ENCODE measurements around the gene KLRD1. TPM values are rescaled to one million over a fixed set of nuclear protein-coding genes. Genes with fewer than 3 reads are reported as not detected.

The KLRD1 gene
- total RNA-seq, 6 donors from 2014 or later: 4.7 to 10.9 (median 6.6) TPM

GRCh38 chr12:10276774-10277173 lies 30.9 kb upstream of the KLRD1 start:
- no peak for ATAC-seq (ENCODE audit: low FRiP score in 2 of 2)
- Histone ChIP-seq H3K27me3 (no peaks in the 10 kb centered on the region), H3K27ac (no peak overlapping the region), H3K4me1 (no peaks in the 10 kb centered on the region), H3K4me3 (no peak overlapping the region), H3K9me3 (no peaks in the 10 kb centered on the region), H3K36me3 (no peaks in the 10 kb centered on the region)
- WGBS, 2 donors: 75 to 82% methylated on average over 1 of the region's 1 CpG
- DNase-seq: no peak
- TF ChIP-seq CTCF (IDR thresholded peaks at IDR 0.05) (no peak), EP300 (IDR thresholded peaks at IDR 0.05) (no peak), POLR2A (IDR thresholded peaks at IDR 0.05) (no peak), POLR2AphosphoS5 (IDR thresholded peaks at IDR 0.05) (no peak)

- no peak overlapping the region for H3K4me3 ChIP-seq
- ATAC-seq (ENCODE audit: low FRiP score in 2 of 2): no peak
- DNase-seq: no peak
- no peaks in the 10 kb centered on the region for H3K36me3 ChIP-seq
- 93 to 100% methylated on average over 2 of the region's 2 CpGs for WGBS, 2 donors
- no peaks in the 10 kb centered on the region for H3K9me3 ChIP-seq
- no peaks in the 10 kb centered on the region for H3K4me1 ChIP-seq
- H3K27ac ChIP-seq: no peak overlapping the region
- no peaks in the 10 kb centered on the region for H3K27me3 ChIP-seq
- TF ChIP-seq POLR2AphosphoS5 (IDR thresholded peaks at IDR 0.05) (no peak), EP300 (IDR thresholded peaks at IDR 0.05) (no peak)
These were observed 29.6 kb upstream of the KLRD1 start for GRCh38 chr12:10278104-10278503.

- Histone ChIP-seq H3K27me3 (no peaks in the 10 kb centered on the region), H3K9me3 (no peaks in the 10 kb centered on the region), H3K27ac (no peak overlapping the region), H3K4me1 (no peaks in the 10 kb centered on the region), H3K4me3 (no peak overlapping the region), H3K36me3 (no peaks in the 10 kb centered on the region)
- TF ChIP-seq EP300 (IDR thresholded peaks at IDR 0.05) (peak in 1 of 4 donors; percentile 30), POLR2AphosphoS5 (IDR thresholded peaks at IDR 0.05) (no peak), CTCF (IDR thresholded peaks at IDR 0.05) (no peak), POLR2A (IDR thresholded peaks at IDR 0.05) (no peak)
- DNase-seq (no peak), ATAC-seq (ENCODE audit: low FRiP score in 2 of 2) (no peak)
- 87 to 91% methylated on average over 3 of the region's 3 CpGs for WGBS, 2 donors
These were observed 27.7 kb upstream of the KLRD1 start for GRCh38 chr12:10279937-10280336.

- Histone ChIP-seq H3K36me3 (no peaks in the 10 kb centered on the region), H3K4me3 (no peak overlapping the region), H3K27me3 (no peaks in the 10 kb centered on the region), H3K4me1 (no peaks in the 10 kb centered on the region), H3K27ac (no peak overlapping the region), H3K9me3 (no peaks in the 10 kb centered on the region)
- DNase-seq (no peak), ATAC-seq (ENCODE audit: low FRiP score in 2 of 2) (no peak)
- TF ChIP-seq POLR2A (IDR thresholded peaks at IDR 0.05) (no peak), EP300 (IDR thresholded peaks at IDR 0.05) (no peak), CTCF (IDR thresholded peaks at IDR 0.05) (no peak), POLR2AphosphoS5 (IDR thresholded peaks at IDR 0.05) (no peak)
- WGBS, 2 donors: 30 to 33% methylated on average over 4 of the region's 4 CpGs
These were observed 24.6 kb upstream of the KLRD1 start for GRCh38 chr12:10283027-10283426.

GRCh38 chr12:10285919-10286318 lies 21.8 kb upstream of the KLRD1 start:
- no peaks in the 10 kb centered on the region for H3K9me3 ChIP-seq
- H3K27ac ChIP-seq: no peak overlapping the region
- H3K27me3 ChIP-seq: no peaks in the 10 kb centered on the region
- ATAC-seq (ENCODE audit: low FRiP score in 2 of 2) (no peak), DNase-seq (no peak)
- H3K36me3 ChIP-seq: no peaks in the 10 kb centered on the region
- H3K4me1 ChIP-seq: no peaks in the 10 kb centered on the region
- 59 to 60% methylated on average over 6 of the region's 6 CpGs for WGBS, 2 donors
- H3K4me3 ChIP-seq: no peak overlapping the region
- TF ChIP-seq EP300 (IDR thresholded peaks at IDR 0.05): peak in 2 of 4 donors; percentile 42 to 58
- TF ChIP-seq CTCF (IDR thresholded peaks at IDR 0.05): no peak
